ENCODE data around the gene USP49.
"Not testable (repeated sequence)": the region's sequence is repeated elsewhere in the genome, so short reads cannot be mapped to it uniquely, and the experiment has no call there.

Gene USP49

GRCh38 chr6:41767112-41767833 is 127.9 kb downstream of the USP49 start (continued):
- TF ChIP-seq ZNF549 (tag by site-specific recombination; IDR thresholded peaks at IDR 0.05) (no peak), ZBTB21 (tag by site-specific recombination; IDR thresholded peaks at IDR 0.05) (peak; percentile 81), ZNF701 (tag by site-specific recombination; IDR thresholded peaks at IDR 0.05) (no peak), ZNF248 (tag by site-specific recombination; IDR thresholded peaks at IDR 0.05) (no peak), ZNF362 (tag by site-specific recombination; IDR thresholded peaks at IDR 0.05) (no peak), ZFP3 (tag by site-specific recombination; IDR thresholded peaks at IDR 0.05; ENCODE audit: low read depth) (no peak), OSR2 (tag by site-specific recombination; IDR thresholded peaks at IDR 0.05) (peak; percentile 76; the same call in 1 of the 2 replicates)

GRCh38 chr6:41766043-41766664 is 129.0 kb downstream of the USP49 start:
- not testable (repeated sequence) for H3K4me3 ChIP-seq (ENCODE audit: low read depth, low read length); H3K27ac ChIP-seq (ENCODE audit: extremely low read depth, low read depth, low read length); H3K4me1 ChIP-seq (ENCODE audit: control insufficient read depth, insufficient read depth, low read length); H3K9me3 ChIP-seq (ENCODE audit: control insufficient read depth, insufficient read depth, low read depth, low read length); H3K36me3 ChIP-seq (ENCODE audit: control insufficient read depth in 2 of 2, insufficient read depth in 1 of 2, low read length in 2 of 2)
- ChIA-PET POLR2A (interaction anchor here (2.5 kb wide), 1 partner anchor 32 kb away, joined by 11 read pairs; no protein-coding TSS in a partner anchor), CTCF (interaction anchor here (0.7 to 5.2 kb wide), 8 partner anchors 10 to 284 kb away, joined by 3 to 31 read pairs (median 6); partner anchors contain the start of genes BYSL, MED20, TAF8 and TOMM6)
- TF ChIP-seq ZNF664 (tag by site-specific recombination; IDR thresholded peaks at IDR 0.05) (peak; percentile 98), ZNF366 (tag by site-specific recombination; conservative IDR thresholded peaks at IDR 0.05) (peak; percentile 97)

DNA sequence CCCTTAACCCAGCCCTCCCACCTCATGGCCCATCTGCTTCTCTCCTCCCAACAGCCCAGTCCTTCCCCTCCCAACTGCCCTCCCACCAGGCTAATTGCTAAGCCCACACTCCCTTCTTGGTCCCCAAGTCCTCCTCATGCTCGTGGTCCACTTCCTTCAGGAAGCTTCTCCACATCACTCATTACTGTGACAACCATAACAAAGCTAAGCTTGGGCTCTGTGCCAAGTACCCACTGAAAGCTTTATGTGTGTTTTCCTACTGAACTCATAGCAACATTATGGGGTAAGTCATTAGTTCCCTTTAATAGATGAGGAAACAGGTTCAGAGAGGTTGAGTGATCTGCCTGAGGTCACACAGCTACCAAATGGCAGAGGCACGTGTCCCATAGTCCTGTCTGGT is 131.7 kb downstream of the USP49 start:
- H3K27ac ChIP-seq (ENCODE audit: extremely low read depth, low read depth, low read length): no peak overlapping the region
- POLR2A ChIA-PET: interaction anchor here (0.9 kb wide), 1 partner anchor 24 kb away, joined by 3 read pairs; the partner anchor contains the start of gene TOMM6
- no peak for TF ChIP-seq HOXA7 (CRISPR knock-in tag; IDR thresholded peaks at IDR 0.05; ENCODE audit: borderline replicate concordance)
- no peak for TF ChIP-seq ZNF530 (tag by site-specific recombination; IDR thresholded peaks at IDR 0.05; ENCODE audit: low read depth)
- TF ChIP-seq OSR2 (tag by site-specific recombination; IDR thresholded peaks at IDR 0.05): 0 out of 2 replicates have a peak, but pooled peaks have one; percentile 24
- TF ChIP-seq ZNF837 (tag by site-specific recombination; IDR thresholded peaks at IDR 0.05): no peak
- no peak for TF ChIP-seq ZSCAN16 (tag by site-specific recombination; IDR thresholded peaks at IDR 0.05)
- no peak for TF ChIP-seq MYNN (tag by site-specific recombination; IDR thresholded peaks at IDR 0.05; ENCODE audit: borderline replicate concordance)
- no peak for TF ChIP-seq ZNF548 (tag by site-specific recombination; IDR thresholded peaks at IDR 0.05)
- no peak for TF ChIP-seq ZNF791 (tag by site-specific recombination; IDR thresholded peaks at IDR 0.05)
- no peak for TF ChIP-seq ZNF830 (tag by site-specific recombination; IDR thresholded peaks at IDR 0.05; ENCODE audit: low read depth)
- TF ChIP-seq, protein P1, sequence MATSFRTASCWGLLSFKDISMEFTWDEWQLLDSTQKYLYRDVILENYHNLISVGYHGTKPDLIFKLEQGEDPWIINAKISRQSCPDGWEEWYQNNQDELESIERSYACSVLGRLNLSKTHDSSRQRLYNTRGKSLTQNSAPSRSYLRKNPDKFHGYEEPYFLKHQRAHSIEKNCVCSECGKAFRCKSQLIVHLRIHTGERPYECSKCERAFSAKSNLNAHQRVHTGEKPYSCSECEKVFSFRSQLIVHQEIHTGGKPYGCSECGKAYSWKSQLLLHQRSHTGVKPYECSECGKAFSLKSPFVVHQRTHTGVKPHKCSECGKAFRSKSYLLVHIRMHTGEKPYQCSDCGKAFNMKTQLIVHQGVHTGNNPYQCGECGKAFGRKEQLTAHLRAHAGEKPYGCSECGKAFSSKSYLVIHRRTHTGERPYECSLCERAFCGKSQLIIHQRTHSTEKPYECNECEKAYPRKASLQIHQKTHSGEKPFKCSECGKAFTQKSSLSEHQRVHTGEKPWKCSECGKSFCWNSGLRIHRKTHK (tag by site-specific recombination; IDR thresholded peaks at IDR 0.05): no peak
- peak; percentile 72 for TF ChIP-seq WT1 (tag by site-specific recombination; IDR thresholded peaks at IDR 0.05)
- TF ChIP-seq ELK4 (IDR thresholded peaks at IDR 0.05; ENCODE audit: borderline replicate concordance, low read depth, low read length): no peak
- peak; percentile 91 for TF ChIP-seq EGR2 (tag by site-specific recombination; IDR thresholded peaks at IDR 0.05; ENCODE audit: low read depth)
- no peak for TF ChIP-seq ZNF473 (tag by site-specific recombination; IDR thresholded peaks at IDR 0.05)
- TF ChIP-seq ZNF768 (tag by site-specific recombination; IDR thresholded peaks at IDR 0.05): peak; percentile 83; the same call in 1 of the 2 replicates
- TF ChIP-seq ZNF580 (tag by site-specific recombination; IDR thresholded peaks at IDR 0.05): 0 out of 2 replicates have a peak, but pooled peaks have one; percentile 50
- no peak for TF ChIP-seq SETDB1 (IDR thresholded peaks at IDR 0.05; ENCODE audit: insufficient read length, low read length)
- peak; percentile 87 for TF ChIP-seq ZFHX2 (tag by site-specific recombination; conservative IDR thresholded peaks at IDR 0.05)
- no peak for TF ChIP-seq ZNF266 (tag by site-specific recombination; IDR thresholded peaks at IDR 0.05; ENCODE audit: low read depth)
- H3K9me3 ChIP-seq (ENCODE audit: control insufficient read depth, insufficient read depth, low read depth, low read length): no peaks in the 10 kb centered on the region
- no peaks in the 10 kb centered on the region for H3K36me3 ChIP-seq (ENCODE audit: control insufficient read depth in 2 of 2, insufficient read depth in 1 of 2, low read length in 2 of 2)
- CTCF ChIA-PET: interaction anchor here (0.7 to 5.2 kb wide), 4 partner anchors 12 to 164 kb away, joined by 3 to 31 read pairs (median 5); partner anchors contain the start of genes BYSL and MED20
- H3K4me3 ChIP-seq (ENCODE audit: low read depth, low read length): no peak overlapping the region
- peaks cover 4% of the 10 kb centered on the region; the same call in 1 of the 2 replicates for H3K4me1 ChIP-seq (ENCODE audit: control insufficient read depth, insufficient read depth, low read length)

Measured in HEK293 (cell line).